Body of pancreas (tissue), 4 donors: ENCODE results near the gene HIPK1. TPM values are rescaled to one million over a fixed set of nuclear protein-coding genes. Genes with fewer than 3 reads are reported as not detected.
A peak's percentile ranks its signal among the peaks of the same experiment; 100 is the strongest.
"Not testable (repeated sequence)": the region's sequence is repeated elsewhere in the genome, so short reads cannot be mapped to it uniquely, and the experiment has no call there.

Experiments used
- ATAC-seq: fragments of 150-250 bp; one replicate; pipeline ENCODE4 v1.9.1; 2016
- DNase-seq, 4 donors: peaks; one replicate each; pipeline ENCODE4 v3.0.0-alpha.2; 2019
- H3K27ac ChIP-seq, 4 donors: fragments of 200-600 bp; sonication (generic); 1 replicate in 3 of 4; 2 replicates in 1 of 4; pipeline versions ENCODE4 v1.5.1 to v1.6.1; 2016 to 2019; ENCODE audit warnings: mild to moderate bottlenecking in 1 of 4, mixed read lengths in 1 of 4, moderate library complexity in 1 of 4
- H3K27me3 ChIP-seq, 2 donors: fragments of 200-600 bp; sonication (generic); one replicate each; pipeline ENCODE4 v1.6.0; 2016; ENCODE audit warnings: mild to moderate bottlenecking in 1 of 2
- H3K36me3 ChIP-seq, 2 donors: fragments of 200-600 bp; sonication (generic); replicated peaks in 1 of 2; 2 replicates each; pipeline ENCODE4 v1.5.1; 2016; ENCODE audit warnings: low read depth in 2 of 2; ENCODE audit not compliant: insufficient read depth in 1 of 2
- H3K4me1 ChIP-seq: fragments of 200-600 bp; sonication (generic); one replicate; pipeline ENCODE4 v1.6.0; 2016
- H3K4me3 ChIP-seq, 2 donors: fragments of 200-600 bp; sonication (generic); 1 replicate in 1 of 2; 2 replicates in 1 of 2; pipeline ENCODE4 v1.5.1; 2016 to 2019
- H3K9me3 ChIP-seq, 3 donors: fragments of 200-600 bp; sonication (generic); 1 replicate in 2 of 3; 2 replicates in 1 of 3; pipeline ENCODE4 v1.5.1; 2016
- CTCF ChIP-seq, 7 experiments: fragments of 450-650 bp in 4 of 7; fragments of 200-600 bp in 3 of 7; sonication (generic) in 3 of 7; IDR thresholded peaks; one replicate each; pipeline ENCODE4 v1.5.1; 2016 to 2019; ENCODE audit warnings: antibody characterized with exemption in 7 of 7
- POLR2A ChIP-seq, 3 donors: fragments of 450-650 bp; IDR thresholded peaks; one replicate each; pipeline ENCODE4 v1.6.1; 2016; ENCODE audit warnings: antibody characterized with exemption in 3 of 3, mild to moderate bottlenecking in 2 of 3
- WGBS, 2 donors: methylation state at CpG; one replicate each; pipeline ENCODE4 v1.1.5; 2017; 5-methylcytosine and 5-hydroxymethylcytosine counted together
- intact Hi-C: fragments of 100-400 bp; cut with DNase I; formaldehyde crosslinking; loops from one replicate; pipeline ENCODE4 v1.15.1; 2023
- total RNA-seq, 2 donors: library from RNA; depleted of rRNA; stranded (reverse); fragments of >200 nt; gene quantifications; one replicate each; pipeline ENCODE4 v1.1.0, GENCODE V29; 2016

The HIPK1 gene
- total RNA-seq, 2 donors from 2014 or later, result 22.7 to 30.1 TPM

GRCh38 chr1:113947388-113948107 lies 18.4 kb downstream of the HIPK1 start:
- H3K36me3 ChIP-seq, result no peaks in the 10 kb centered on the region
- H3K27me3 ChIP-seq, result no peaks in the 10 kb centered on the region
- 7 to 11% methylated on average over 3 of the region's 3 CpGs for WGBS, 2 donors
- ATAC-seq (no peak), DNase-seq (no peak)
- peaks cover 55% of the 10 kb centered on the region for H3K4me1 ChIP-seq
- no peaks in the 10 kb centered on the region for H3K9me3 ChIP-seq
- peak overlapping the region in 2 of 4 donors; percentile 39 to 60 for H3K27ac ChIP-seq
- no peak for TF ChIP-seq CTCF (IDR thresholded peaks at IDR 0.05)
- TF ChIP-seq POLR2A (IDR thresholded peaks at IDR 0.05), result no peak
- no peak overlapping the region for H3K4me3 ChIP-seq
- intact Hi-C loops, result no loop called here

GRCh38 chr1:113948151-113948550 lies 19.0 kb downstream of the HIPK1 start:
- intact Hi-C loops, H3K36me3 ChIP-seq, H3K4me3 ChIP-seq, H3K27me3 ChIP-seq, DNase-seq, H3K9me3 ChIP-seq, ATAC-seq: not testable (repeated sequence)
- H3K27ac ChIP-seq, result peak overlapping the region in 2 of 4 donors; percentile 39 to 60
- 77 to 81% methylated on average over 4 of the region's 4 CpGs for WGBS, 2 donors
- H3K4me1 ChIP-seq, result peaks cover 55% of the 10 kb centered on the region

GRCh38 chr1:113949007-113949406 lies 19.9 kb downstream of the HIPK1 start:
- peaks cover 55% of the 10 kb centered on the region for H3K4me1 ChIP-seq
- H3K36me3 ChIP-seq, result no peaks in the 10 kb centered on the region
- H3K9me3 ChIP-seq, result no peaks in the 10 kb centered on the region
- H3K27me3 ChIP-seq, result no peaks in the 10 kb centered on the region
- peak; percentile 75 for ATAC-seq
- WGBS, 2 donors, result 63 to 80% methylated on average over 1 to 5 of the region's 5 CpGs
- no peak for TF ChIP-seq POLR2A (IDR thresholded peaks at IDR 0.05)
- TF ChIP-seq CTCF (IDR thresholded peaks at IDR 0.05), result peak in 5 of 7 experiments; percentile 10 to 52 (median 42)
- no peak overlapping the region for H3K4me3 ChIP-seq
- H3K27ac ChIP-seq, result peak overlapping the region in 3 of 4 donors; percentile 33 to 60 (median 54)
- intact Hi-C loops, result no loop called here
- peak; percentile 8 to 33 (median 23) for DNase-seq

- DNase-seq (no peak), ATAC-seq (no peak)
- no peak overlapping the region for H3K4me3 ChIP-seq
- intact Hi-C loops, result no loop called here
- peaks cover 54% of the 10 kb centered on the region for H3K4me1 ChIP-seq
- TF ChIP-seq POLR2A (IDR thresholded peaks at IDR 0.05), result no peak
- TF ChIP-seq CTCF (IDR thresholded peaks at IDR 0.05), result no peak
- no peaks in the 10 kb centered on the region for H3K27me3 ChIP-seq
- no peak overlapping the region for H3K27ac ChIP-seq
- no peaks in the 10 kb centered on the region for H3K36me3 ChIP-seq
- H3K9me3 ChIP-seq, result no peaks in the 10 kb centered on the region
- 93 to 97% methylated on average over 1 of the region's 1 CpG for WGBS, 2 donors
These were observed 21.8 kb downstream of the HIPK1 start for GRCh38 chr1:113950908-113951307.

GRCh38 chr1:113951719-113952118 lies 22.6 kb downstream of the HIPK1 start:
- no peaks in the 10 kb centered on the region for H3K9me3 ChIP-seq
- 90 to 94% methylated on average over 2 of the region's 2 CpGs for WGBS, 2 donors
- no peaks in the 10 kb centered on the region for H3K27me3 ChIP-seq
- H3K27ac ChIP-seq, result peak overlapping the region in 1 of 4 donors; percentile 10
- H3K4me3 ChIP-seq, result no peak overlapping the region
- no peak for ATAC-seq
- TF ChIP-seq POLR2A (IDR thresholded peaks at IDR 0.05) (no peak), CTCF (IDR thresholded peaks at IDR 0.05) (no peak)
- peaks cover 0 to 3% of the 10 kb centered on the region in 2 donors for H3K36me3 ChIP-seq
- peaks cover 46% of the 10 kb centered on the region for H3K4me1 ChIP-seq
- intact Hi-C loops, result no loop called here
- no peak for DNase-seq
